GM10847 (cell line): ENCODE data around the gene ZBTB16.

Experiments
- POLR2A ChIP-seq: IDR thresholded peaks from 2 replicates; pipeline ENCODE4 v1.6.1; 2011; ENCODE audit not compliant: insufficient read length; ENCODE audit errors: extremely low read depth

Gene ZBTB16

GRCh38 chr11:114261791-114262190 is 202.3 kb downstream of the ZBTB16 start:
- TF ChIP-seq POLR2A = no peak

- no peak for TF ChIP-seq POLR2A
These were observed 203.4 kb downstream of the ZBTB16 start for GRCh38 chr11:114262681-114263512.

GRCh38 chr11:114263513-114264170 is 204.1 kb downstream of the ZBTB16 start:
- no peak for TF ChIP-seq POLR2A

- no peak for TF ChIP-seq POLR2A
These were observed 204.9 kb downstream of the ZBTB16 start for GRCh38 chr11:114264381-114264780.

- no peak for TF ChIP-seq POLR2A
These were observed 205.8 kb downstream of the ZBTB16 start for GRCh38 chr11:114265122-114265878.

GRCh38 chr11:114269498-114269897 is 210.0 kb downstream of the ZBTB16 start:
- no peak for TF ChIP-seq POLR2A

GRCh38 chr11:114270531-114271270 is 211.2 kb downstream of the ZBTB16 start:
- no peak for TF ChIP-seq POLR2A

- no peak for TF ChIP-seq POLR2A
These were observed 211.8 kb downstream of the ZBTB16 start for GRCh38 chr11:114271316-114271715.

GRCh38 chr11:114272311-114272710 is 212.8 kb downstream of the ZBTB16 start:
- no peak for TF ChIP-seq POLR2A

GRCh38 chr11:114273071-114273470 is 213.6 kb downstream of the ZBTB16 start:
- TF ChIP-seq POLR2A = no peak

- TF ChIP-seq POLR2A = no peak
These were observed 214.6 kb downstream of the ZBTB16 start for GRCh38 chr11:114273890-114274635.

GRCh38 chr11:114274637-114275036 is 215.1 kb downstream of the ZBTB16 start:
- TF ChIP-seq POLR2A = no peak

GRCh38 chr11:114275280-114275679 is 215.8 kb downstream of the ZBTB16 start:
- no peak for TF ChIP-seq POLR2A

- TF ChIP-seq POLR2A = no peak
These were observed 216.6 kb downstream of the ZBTB16 start for GRCh38 chr11:114276077-114276476.

- TF ChIP-seq POLR2A = no peak
These were observed 218.3 kb downstream of the ZBTB16 start for GRCh38 chr11:114277637-114278341.
